Glomerular visceral epithelial cell (primary cell): ENCODE results near the gene TMEM164.

Experiments used
- DNase-seq: peaks from one replicate; pipeline ENCODE4 v3.0.0-alpha.2; 2016; ENCODE audit errors: extremely low spot score

Gene TMEM164

DNA sequence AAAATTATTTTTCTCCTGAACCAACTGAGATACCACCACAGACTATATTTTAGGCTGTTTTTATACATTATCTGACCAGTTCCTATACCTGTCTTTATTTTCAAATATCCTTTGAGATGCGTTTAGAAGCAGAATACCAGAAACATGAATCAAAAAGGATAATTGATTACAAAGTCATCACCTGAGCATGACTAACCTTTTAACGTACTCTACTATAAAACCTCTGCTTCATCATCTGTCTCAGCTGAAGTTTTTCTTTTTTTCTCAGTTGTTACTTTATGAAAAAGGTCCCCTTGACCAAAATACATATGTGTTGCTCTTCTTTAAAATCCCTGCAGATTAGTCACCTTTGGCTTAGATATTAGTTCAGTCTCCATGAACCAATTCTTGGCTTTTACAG is 205.2 kb downstream of the TMEM164 start:
- DNase-seq, result no peak

DNA sequence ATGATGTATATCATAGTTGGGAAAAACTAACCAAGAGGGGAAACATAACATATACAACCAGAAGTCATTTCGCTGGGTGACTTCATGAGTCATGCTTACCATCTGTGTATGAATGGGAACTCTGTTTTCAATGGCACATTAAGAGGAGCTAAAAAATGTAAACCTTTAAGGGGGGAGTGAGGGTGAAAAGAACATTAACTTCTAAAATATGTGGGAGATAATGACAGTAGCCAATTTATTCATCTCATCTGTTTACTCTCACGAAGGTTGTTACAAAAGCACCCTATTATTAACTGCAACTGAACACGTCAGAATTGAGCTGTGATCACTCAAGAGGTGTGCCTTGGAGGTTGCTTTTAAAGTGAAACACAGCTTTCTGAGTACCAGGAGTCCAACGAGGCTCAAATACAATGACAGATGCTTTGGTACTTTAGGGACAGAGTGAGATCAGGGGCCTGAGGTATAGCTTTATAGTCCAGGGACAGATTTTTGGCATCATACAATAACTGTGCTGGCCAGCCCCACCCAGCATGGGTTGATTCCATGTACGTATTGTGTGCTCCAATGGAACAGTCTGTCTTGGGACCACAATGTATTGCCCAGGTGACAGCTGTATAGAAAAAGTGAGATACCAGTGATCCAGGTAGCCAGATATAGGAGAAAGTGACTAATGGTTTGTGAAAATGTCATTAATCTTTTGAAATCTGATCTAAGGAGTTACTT is 207.7 kb downstream of the TMEM164 start:
- peak; percentile 28 for DNase-seq

DNA sequence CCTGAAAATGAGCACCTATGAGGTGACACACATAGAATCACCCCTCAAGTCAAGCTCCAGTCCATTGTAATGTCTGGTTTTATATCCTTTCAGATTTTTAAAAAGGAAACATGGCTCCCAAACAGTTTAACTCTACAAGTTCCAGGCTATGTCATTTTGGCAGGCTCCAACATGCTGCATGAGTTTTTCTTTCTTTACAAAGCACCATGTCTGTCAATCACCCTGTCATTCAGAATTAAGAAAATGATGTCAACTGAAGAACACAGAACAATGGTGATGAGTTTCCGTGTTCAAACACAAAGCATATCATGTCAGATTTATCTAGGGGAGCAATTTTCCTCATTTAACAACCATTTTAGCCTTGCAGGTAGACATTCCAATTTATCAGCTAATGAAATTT is 208.4 kb downstream of the TMEM164 start:
- no peak for DNase-seq

DNA sequence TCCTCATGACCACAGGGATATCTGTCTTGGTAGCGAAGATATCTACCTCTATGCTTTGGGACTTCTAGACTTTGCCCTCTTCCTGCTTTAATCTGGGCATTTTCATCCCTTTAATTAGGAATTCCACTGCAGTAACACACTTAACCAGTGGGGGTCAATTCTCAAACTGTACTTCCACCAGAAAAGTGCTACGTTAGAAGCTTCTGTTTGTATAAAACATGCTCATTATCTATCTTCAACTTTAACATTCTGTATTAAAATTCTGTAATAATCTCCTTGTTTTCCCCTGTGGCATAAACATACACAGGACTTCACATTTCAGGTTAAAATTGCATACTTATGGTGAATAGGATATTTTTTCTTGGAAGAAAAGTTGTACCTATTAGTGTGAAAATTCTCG is 209.4 kb downstream of the TMEM164 start:
- DNase-seq, result no peak

DNA sequence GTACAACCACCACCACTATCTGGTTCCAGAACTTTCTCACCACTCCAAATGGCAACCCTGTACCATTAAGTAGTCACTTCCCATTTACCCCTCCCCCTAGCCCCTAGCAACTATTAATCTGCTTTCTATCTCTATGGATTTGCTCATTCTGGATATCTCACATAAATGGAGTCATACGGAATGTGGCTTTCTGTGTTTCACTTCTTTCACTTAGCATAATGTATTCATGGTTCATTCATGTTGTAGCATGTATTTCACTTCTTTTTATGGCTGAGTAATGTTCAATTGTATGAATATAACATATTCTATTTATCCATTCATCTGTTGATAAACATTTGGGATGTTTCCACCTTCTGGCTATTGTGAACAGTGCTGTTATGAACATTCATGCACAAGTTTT is 210.3 kb downstream of the TMEM164 start:
- no peak for DNase-seq

DNA sequence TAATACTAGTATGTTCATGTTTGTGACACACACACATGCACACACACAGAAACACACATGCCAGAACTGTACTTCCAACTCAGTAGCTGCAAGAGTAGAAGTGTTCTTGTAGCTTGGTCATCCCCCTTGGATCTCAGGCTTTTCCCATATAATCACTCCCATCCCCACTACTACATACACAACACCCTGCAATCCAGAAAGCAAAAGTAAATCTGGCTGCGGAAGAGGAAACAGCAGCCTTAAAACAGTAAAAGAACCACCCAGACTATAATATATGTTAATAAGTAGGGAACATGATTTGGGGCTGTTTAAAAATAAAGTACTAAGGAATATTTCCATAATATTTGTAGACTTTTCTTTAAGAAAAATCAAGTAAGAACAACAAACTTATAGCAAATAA is 211.8 kb downstream of the TMEM164 start:
- DNase-seq, result no peak

DNA sequence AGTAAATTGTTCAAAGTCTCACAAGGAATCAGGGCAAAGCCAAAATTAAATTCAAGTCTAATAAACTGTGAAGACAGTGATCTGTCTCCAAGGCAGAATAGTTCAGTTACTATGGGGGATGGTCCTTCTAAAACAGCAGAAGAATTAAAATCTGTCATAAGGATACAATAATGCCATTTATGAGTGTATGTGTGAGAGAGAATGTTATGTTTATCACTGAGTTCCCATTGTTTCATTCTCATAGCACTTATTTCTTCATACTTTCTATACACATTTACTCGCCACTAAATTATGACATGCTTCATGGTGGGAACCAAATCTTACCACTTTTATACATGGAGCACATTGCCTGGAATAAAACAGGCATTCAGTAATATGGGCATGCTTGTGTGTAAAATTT is 212.5 kb downstream of the TMEM164 start:
- DNase-seq, result no peak

DNA sequence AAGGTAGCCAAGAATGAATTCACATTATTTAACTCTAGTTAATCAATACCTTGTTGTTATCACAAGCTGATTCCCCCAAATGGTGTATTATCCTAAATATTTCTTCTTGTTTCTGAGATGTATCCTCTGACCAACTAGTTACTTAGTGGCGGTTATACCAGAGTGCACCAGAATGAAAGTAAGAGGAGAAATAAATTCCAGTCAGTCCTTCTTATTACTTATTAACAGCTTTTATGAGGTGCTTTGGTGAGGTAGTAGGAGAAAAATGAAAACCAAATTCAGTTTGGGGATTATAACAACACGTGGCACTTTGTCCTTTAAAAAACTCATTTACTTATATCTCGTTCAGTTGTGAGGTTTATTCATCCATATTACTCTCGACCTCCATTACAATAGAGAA is 213.1 kb downstream of the TMEM164 start:
- peak; percentile 78 for DNase-seq

DNA sequence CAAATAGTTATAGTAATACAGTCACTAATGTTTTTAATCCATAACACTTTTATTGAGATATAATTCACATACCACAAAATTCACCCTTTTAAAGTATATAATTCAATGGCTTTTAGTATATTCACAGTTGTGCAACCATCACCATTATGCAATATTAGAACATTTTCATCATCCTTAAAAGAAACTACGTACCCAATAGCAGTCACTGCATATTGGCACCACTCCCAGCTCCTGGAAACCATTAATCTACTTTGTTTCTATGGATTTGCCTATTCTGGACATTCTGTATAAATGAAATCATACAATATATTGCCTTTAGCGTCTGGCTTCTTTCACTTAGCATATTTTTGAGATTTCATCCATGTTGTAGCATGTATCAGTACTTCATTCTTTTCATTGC is 215.7 kb downstream of the TMEM164 start:
- peak; percentile 18 for DNase-seq

DNA sequence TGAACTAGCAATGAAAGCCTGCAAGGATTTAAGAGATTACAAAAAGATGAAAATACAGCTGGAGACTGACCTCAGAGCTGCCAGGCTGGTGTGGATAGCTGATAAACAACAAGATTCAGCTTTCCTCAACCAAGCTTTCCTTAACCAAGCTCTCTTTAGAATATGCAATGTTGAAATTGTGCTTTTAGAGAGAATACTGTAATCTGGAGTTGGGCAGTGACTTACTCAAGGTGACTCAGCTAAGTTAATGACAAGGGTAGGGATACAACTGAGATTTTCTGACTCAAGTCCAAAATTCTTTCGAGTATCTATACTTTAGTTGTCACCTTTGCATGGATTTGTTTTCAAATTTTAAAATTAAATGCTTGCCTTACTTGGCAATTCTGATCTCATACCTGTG is 217.0 kb downstream of the TMEM164 start:
- DNase-seq, result peak; percentile 20

DNA sequence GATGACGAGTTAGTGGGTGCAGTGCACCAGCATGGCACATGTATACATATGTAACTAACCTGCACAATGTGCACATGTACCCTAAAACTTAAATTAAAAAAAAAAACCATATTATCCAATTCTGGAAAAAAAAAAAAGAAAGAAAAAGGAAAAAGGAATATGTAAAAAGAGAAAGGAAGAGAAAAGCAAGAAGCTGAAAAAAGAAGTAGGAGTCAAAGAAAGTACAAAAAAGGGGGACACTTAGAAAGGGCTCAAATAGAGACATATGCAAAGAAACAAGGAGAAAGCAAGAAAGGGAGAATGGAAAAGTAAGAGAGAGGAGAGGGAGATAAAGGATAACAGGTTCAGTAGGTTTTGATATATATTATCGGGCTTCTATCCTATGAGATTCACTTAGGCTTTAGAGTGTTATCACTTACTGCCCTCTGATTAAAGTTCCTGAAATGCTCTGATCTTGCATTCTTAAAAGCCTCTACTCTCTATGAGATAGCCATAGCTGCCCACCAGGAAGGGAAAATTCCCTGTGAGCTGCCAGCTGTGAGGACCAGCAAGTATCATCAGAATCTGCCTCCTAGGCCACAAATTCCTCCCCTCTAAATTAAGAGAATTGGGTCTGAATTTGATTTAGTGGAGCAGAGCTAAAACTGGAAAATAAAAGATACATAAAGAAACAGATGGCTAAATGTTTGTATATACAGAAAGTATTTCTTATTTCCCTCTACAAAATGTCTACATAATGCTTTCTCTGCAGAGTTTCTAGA is 219.8 kb downstream of the TMEM164 start:
- DNase-seq, result no peak

DNA sequence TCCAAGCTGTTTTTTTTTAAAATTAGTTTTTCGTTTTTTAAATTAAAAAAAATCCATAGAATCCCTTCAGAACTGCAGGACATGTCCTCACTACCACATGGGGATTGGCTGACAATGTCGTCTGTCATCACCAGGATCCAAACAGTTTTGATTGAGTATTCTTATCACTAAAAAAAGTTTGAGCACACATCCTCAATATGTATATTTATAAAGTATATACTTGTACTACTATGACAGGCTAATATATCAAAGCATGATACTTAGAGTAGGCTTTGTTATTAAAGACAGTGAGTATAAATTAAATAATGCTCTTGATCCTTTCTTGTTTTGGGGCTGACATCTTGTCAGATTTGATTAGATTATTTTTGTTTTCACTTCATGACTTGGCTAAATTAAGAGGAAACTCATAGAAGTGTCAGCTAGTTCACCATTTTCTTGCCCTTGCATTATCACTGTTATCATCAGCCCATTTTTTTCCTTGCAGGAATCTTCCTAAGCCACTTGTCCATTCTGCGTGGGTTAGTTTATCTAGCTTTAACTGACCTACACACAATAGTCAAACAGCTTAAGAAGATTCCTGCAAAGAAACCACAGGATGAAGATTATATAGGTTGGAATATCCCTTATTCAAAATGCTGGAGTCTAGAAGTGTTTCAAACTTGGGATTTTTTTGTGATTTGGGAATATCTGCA is 222.2 kb downstream of the TMEM164 start:
- DNase-seq, result no peak

DNA sequence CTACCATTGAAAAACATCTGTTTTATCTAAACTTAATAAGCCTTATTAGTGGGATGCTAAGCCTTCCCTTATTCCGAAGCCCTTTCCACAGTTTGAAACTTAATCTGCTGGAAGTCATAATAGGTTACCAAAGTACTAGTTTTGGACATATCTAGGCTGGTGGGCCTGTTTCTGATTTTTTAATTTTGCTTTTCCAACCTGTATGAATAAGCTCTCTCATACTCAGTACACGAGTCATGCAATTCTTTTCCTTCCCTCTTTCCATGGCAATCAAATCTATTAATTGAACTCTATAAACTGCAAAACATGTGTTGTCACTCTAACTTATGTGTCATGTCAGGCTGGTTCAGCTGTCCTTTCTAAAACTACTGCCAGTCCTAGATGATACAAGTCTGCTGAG is 224.0 kb downstream of the TMEM164 start:
- DNase-seq, result no peak
